ENCODE results near the gene IRF1. TPM values are rescaled to one million over a fixed set of nuclear protein-coding genes. Genes with fewer than 3 reads are reported as not detected.
"Not testable (repeated sequence)": the region's sequence is repeated elsewhere in the genome, so short reads cannot be mapped to it uniquely, and the experiment has no call there.

IRF1 gene
- total RNA-seq, 1 experiment from 2014 or later, result 30.1 TPM

DNA sequence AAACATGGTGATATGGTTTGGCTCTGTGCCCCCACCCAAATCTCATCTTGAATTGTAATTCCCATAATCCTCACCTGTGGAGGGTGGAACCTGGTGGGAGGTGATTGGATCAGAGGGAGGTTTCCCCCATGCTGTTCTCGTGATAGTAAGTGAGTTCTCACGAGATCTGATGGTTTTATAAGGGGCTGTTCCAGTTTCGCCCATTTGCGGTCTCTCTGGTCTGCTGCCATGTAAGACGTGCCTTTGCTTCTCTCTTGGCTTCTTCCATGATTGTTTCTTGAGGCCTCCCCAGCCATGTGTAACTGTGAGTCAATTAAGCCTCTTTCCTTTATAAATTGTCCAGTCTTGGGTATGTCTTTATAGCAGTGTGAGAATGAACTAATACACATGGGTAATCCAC lies 34.3 kb upstream of the IRF1 start:
- H3K9me2 ChIP-seq (ENCODE audit: insufficient read depth); ATAC-seq; H3K4me1 ChIP-seq (ENCODE audit: control insufficient read depth in 1 of 2, insufficient read depth in 2 of 2, low read length in 2 of 2); H3K27ac ChIP-seq (ENCODE audit: low read depth, low read length); BruUV-seq (replicated peaks); H3K4me2 ChIP-seq (ENCODE audit: low read length); H3K79me2 ChIP-seq (ENCODE audit: insufficient read depth, low read length); DNase-seq (ENCODE audit: low read depth, low spot score); H3K9me3 ChIP-seq (ENCODE audit: control insufficient read depth in 1 of 2, insufficient read depth in 1 of 2, low read depth in 1 of 2, low read length in 2 of 2); H3K36me3 ChIP-seq (ENCODE audit: control insufficient read depth in 1 of 2, insufficient read depth in 2 of 2, low read length in 2 of 2); POLR2A ChIA-PET; H4K20me1 ChIP-seq (ENCODE audit: insufficient read depth); H3K27me3 ChIP-seq (ENCODE audit: insufficient read depth, low read length); CTCF ChIA-PET; H2AFZ ChIP-seq (ENCODE audit: low read depth, low read length, poor library complexity, severe bottlenecking); RAD21 ChIA-PET (ENCODE audit: low non-redundant PET in 1 of 2, low total read pairs in 2 of 2, uncharacterized antibody in 2 of 2, unreplicated experiment in 2 of 2); H3K9ac ChIP-seq (ENCODE audit: low read length); H3K4me3 ChIP-seq (replicated peaks in 1 of 2; ENCODE audit: low read depth in 1 of 2, low read length in 2 of 2): not testable (repeated sequence)
- intact Hi-C loops (cut with micrococcal nuclease), result loop anchor here (10.0 kb wide), 2 partner anchors 150 to 190 kb away; partner anchors contain the start of gene IL4

DNA sequence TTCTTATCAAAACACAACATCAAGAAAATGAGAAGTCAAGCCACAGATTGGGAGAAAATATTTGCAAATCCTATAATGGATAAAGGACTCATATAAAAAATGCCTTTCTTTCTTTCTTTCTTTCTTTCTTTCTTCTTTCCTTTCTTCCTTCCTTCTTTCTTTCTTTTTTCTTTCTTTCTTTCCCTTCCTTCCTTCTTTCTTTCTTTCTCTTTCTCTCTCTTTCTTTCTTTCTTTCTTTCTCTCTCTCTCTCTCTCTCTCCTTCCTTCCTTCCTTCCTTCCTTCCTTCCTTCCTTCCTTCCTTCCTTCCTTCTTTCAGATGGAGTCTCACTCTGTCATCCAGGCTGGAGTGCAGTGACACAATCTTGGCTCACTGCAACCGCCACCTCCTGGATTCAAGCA lies 31.5 kb upstream of the IRF1 start:
- H3K9me2 ChIP-seq (ENCODE audit: insufficient read depth); H3K4me3 ChIP-seq (replicated peaks in 1 of 2; ENCODE audit: low read depth in 1 of 2, low read length in 2 of 2); H3K4me2 ChIP-seq (ENCODE audit: low read length); H3K36me3 ChIP-seq (ENCODE audit: control insufficient read depth in 1 of 2, insufficient read depth in 2 of 2, low read length in 2 of 2); H4K20me1 ChIP-seq (ENCODE audit: insufficient read depth); CTCF ChIA-PET; BruUV-seq (replicated peaks); H3K79me2 ChIP-seq (ENCODE audit: insufficient read depth, low read length); ATAC-seq; H3K27me3 ChIP-seq (ENCODE audit: insufficient read depth, low read length); H2AFZ ChIP-seq (ENCODE audit: low read depth, low read length, poor library complexity, severe bottlenecking); POLR2A ChIA-PET; H3K4me1 ChIP-seq (ENCODE audit: control insufficient read depth in 1 of 2, insufficient read depth in 2 of 2, low read length in 2 of 2); DNase-seq (ENCODE audit: low read depth, low spot score); H3K27ac ChIP-seq (ENCODE audit: low read depth, low read length); H3K9me3 ChIP-seq (ENCODE audit: control insufficient read depth in 1 of 2, insufficient read depth in 1 of 2, low read depth in 1 of 2, low read length in 2 of 2); H3K9ac ChIP-seq (ENCODE audit: low read length); RAD21 ChIA-PET (ENCODE audit: low non-redundant PET in 1 of 2, low total read pairs in 2 of 2, uncharacterized antibody in 2 of 2, unreplicated experiment in 2 of 2): not testable (repeated sequence)
- intact Hi-C loops (cut with micrococcal nuclease), result loop anchor here (10.0 kb wide), 2 partner anchors 153 to 193 kb away; partner anchors contain the start of gene IL4

DNA sequence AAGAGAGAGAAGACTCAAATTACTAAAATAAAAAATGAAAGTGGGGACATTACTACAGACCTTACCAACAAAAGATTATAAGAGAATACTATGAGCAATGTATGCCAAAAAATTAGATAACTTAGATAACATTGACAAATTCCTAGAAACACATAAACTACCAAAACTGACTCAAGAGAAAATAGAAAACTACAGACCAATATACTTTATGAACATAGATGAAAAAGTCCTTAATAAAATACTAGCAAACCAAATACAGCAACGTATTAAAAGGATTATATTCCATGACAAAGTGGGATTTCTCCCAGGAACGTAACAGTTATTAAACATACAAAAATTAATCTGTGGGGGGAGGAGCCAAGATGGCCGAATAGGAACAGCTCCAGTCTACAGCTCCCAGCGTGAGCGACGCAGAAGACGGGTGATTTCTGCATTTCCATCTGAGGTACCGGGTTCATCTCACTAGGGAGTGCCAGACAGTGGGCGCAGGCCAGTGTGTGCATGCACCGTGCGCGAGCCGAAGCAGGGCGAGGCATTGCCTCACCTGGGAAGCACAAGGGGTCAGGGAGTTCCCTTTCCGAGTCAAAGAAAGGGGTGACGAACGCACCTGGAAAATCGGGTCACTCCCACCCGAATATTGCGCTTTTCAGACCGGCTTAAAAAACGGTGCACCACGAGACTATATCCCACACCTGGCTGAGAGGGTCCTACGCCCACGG lies 23.2 kb upstream of the IRF1 start:
- H2AFZ ChIP-seq (ENCODE audit: low read depth, low read length, poor library complexity, severe bottlenecking); H3K9ac ChIP-seq (ENCODE audit: low read length); H3K27me3 ChIP-seq (ENCODE audit: insufficient read depth, low read length); H3K9me3 ChIP-seq (ENCODE audit: control insufficient read depth in 1 of 2, insufficient read depth in 1 of 2, low read depth in 1 of 2, low read length in 2 of 2); POLR2A ChIA-PET; intact Hi-C loops (cut with micrococcal nuclease); RAD21 ChIA-PET (ENCODE audit: low non-redundant PET in 1 of 2, low total read pairs in 2 of 2, uncharacterized antibody in 2 of 2, unreplicated experiment in 2 of 2); BruUV-seq (replicated peaks); H3K79me2 ChIP-seq (ENCODE audit: insufficient read depth, low read length); H3K4me3 ChIP-seq (replicated peaks in 1 of 2; ENCODE audit: low read depth in 1 of 2, low read length in 2 of 2); H3K4me2 ChIP-seq (ENCODE audit: low read length); H3K36me3 ChIP-seq (ENCODE audit: control insufficient read depth in 1 of 2, insufficient read depth in 2 of 2, low read length in 2 of 2); DNase-seq (ENCODE audit: low read depth, low spot score); ATAC-seq; CTCF ChIA-PET; H3K27ac ChIP-seq (ENCODE audit: low read depth, low read length); H4K20me1 ChIP-seq (ENCODE audit: insufficient read depth); H3K9me2 ChIP-seq (ENCODE audit: insufficient read depth): not testable (repeated sequence)
- peaks cover 8 to 11% of the 10 kb centered on the region in 2 experiments for H3K4me1 ChIP-seq (ENCODE audit: control insufficient read depth in 1 of 2, insufficient read depth in 2 of 2, low read length in 2 of 2)

All from HCT116 (cell line).